HepG2 (cell line): Measurements from ENCODE around the gene ZNF485. TPM values are rescaled to one million over a fixed set of nuclear protein-coding genes. Genes with fewer than 3 reads are reported as not detected.

Source experiments
- BHLHE40 ChIP-seq: IDR thresholded peaks from 2 replicates; pipeline ENCODE4 v1.6.1; 2011; ENCODE audit warnings: low read length, improper control_type of control experiment
- BRD4 ChIP-seq: sonication (generic); formaldehyde crosslinking; IDR thresholded peaks from 2 replicates; pipeline ENCODE4 v1.4.0; 2020; ENCODE audit warnings: missing genetic modification reagents
- CSRNP1 ChIP-seq: sonication (generic); formaldehyde crosslinking; IDR thresholded peaks from 2 replicates; pipeline ENCODE4 v1.8.1; 2023; ENCODE audit warnings: mild to moderate bottlenecking, missing genetic modification reagents
- GLMP ChIP-seq: sonication (generic); formaldehyde crosslinking; IDR thresholded peaks from 2 replicates; pipeline ENCODE4 v1.9.0; 2021; ENCODE audit warnings: missing genetic modification reagents, mild to moderate bottlenecking, borderline replicate concordance
- HCFC1 ChIP-seq: fragments of 150-350 bp; IDR thresholded peaks from 2 replicates; pipeline ENCODE4 v1.6.1; 2014; ENCODE audit warnings: low read depth, low read length
- HNF4A ChIP-seq: sonication (generic); formaldehyde crosslinking; IDR thresholded peaks from 2 replicates; pipeline ENCODE4 v1.4.0; 2020; ENCODE audit warnings: missing genetic modification reagents
- HOXA9 ChIP-seq: sonication (generic); formaldehyde crosslinking; IDR thresholded peaks from 2 replicates; pipeline ENCODE4 v1.8.1; 2022; ENCODE audit warnings: missing genetic modification reagents, mild to moderate bottlenecking, moderate library complexity, borderline replicate concordance
- ISX ChIP-seq: sonication (generic); formaldehyde crosslinking; conservative IDR thresholded peaks from 2 replicates; pipeline ENCODE4 v1.5.0; 2020; ENCODE audit warnings: missing genetic modification reagents
- KLF16 ChIP-seq, 2 experiments: sonication (generic) in 1 of 2; formaldehyde crosslinking in 1 of 2; IDR thresholded peaks; 2 replicates each; pipeline versions ENCODE4 v1.6.1 to v1.8.0; 2016 to 2023; ENCODE audit warnings: missing genetic modification reagents in 2 of 2, missing compliant biosample characterization in 1 of 2
- KLF9 ChIP-seq: IDR thresholded peaks from 2 replicates; pipeline ENCODE4 v1.6.1; 2016; ENCODE audit warnings: low read depth
- MBD4 ChIP-seq: IDR thresholded peaks from 2 replicates; pipeline ENCODE4 v1.6.1; 2012; ENCODE audit warnings: low read length, inconsistent platforms, borderline replicate concordance
- MTF2 ChIP-seq: sonication (generic); formaldehyde crosslinking; IDR thresholded peaks from 2 replicates; pipeline ENCODE4 v1.5.0; 2020; ENCODE audit warnings: missing genetic modification reagents, borderline replicate concordance
- NAIF1 ChIP-seq: sonication (generic); formaldehyde crosslinking; IDR thresholded peaks from 2 replicates; pipeline ENCODE4 v1.5.0; 2020; ENCODE audit warnings: mild to moderate bottlenecking, missing genetic modification reagents, borderline replicate concordance
- PBX2 ChIP-seq: IDR thresholded peaks from 2 replicates; pipeline ENCODE4 v1.6.1; 2016; ENCODE audit warnings: control low read depth
- POLR2A ChIP-seq, 2 experiments: IDR thresholded peaks; 2 replicates each; pipeline ENCODE4 v1.6.1; 2011; ENCODE audit warnings: low read depth in 2 of 2, low read length in 2 of 2, mild to moderate bottlenecking in 1 of 2, moderate library complexity in 1 of 2; ENCODE audit not compliant: insufficient read depth in 1 of 2
- RBFOX2 ChIP-seq: fragments of 200-400 bp; formaldehyde crosslinking; IDR thresholded peaks from 2 replicates; pipeline ENCODE4 v1.6.1; 2017; ENCODE audit warnings: low read depth, mild to moderate bottlenecking, low read length
- SNAI1 ChIP-seq: sonication (generic); formaldehyde crosslinking; IDR thresholded peaks from 2 replicates; pipeline ENCODE4 v1.5.0; 2020; ENCODE audit warnings: mild to moderate bottlenecking, missing genetic modification reagents, borderline replicate concordance
- SNAPC5 ChIP-seq: sonication (generic); formaldehyde crosslinking; IDR thresholded peaks from 2 replicates; pipeline ENCODE4 v1.8.1; 2023; ENCODE audit warnings: mild to moderate bottlenecking, missing genetic modification reagents, borderline replicate concordance
- XBP1 ChIP-seq: sonication (generic); formaldehyde crosslinking; IDR thresholded peaks from 2 replicates; pipeline ENCODE4 v1.5.0; 2020; ENCODE audit warnings: missing genetic modification reagents
- ZMYM2 ChIP-seq: sonication (generic); formaldehyde crosslinking; IDR thresholded peaks from 2 replicates; pipeline ENCODE4 v1.8.0; 2022; ENCODE audit warnings: mild to moderate bottlenecking, missing genetic modification reagents
- ZNF274 ChIP-seq: sonication (generic); formaldehyde crosslinking; IDR thresholded peaks from 2 replicates; pipeline ENCODE4 v1.5.1; 2020; ENCODE audit warnings: mild to moderate bottlenecking, missing genetic modification reagents
- ZNF414 ChIP-seq: sonication (generic); formaldehyde crosslinking; IDR thresholded peaks from 2 replicates; pipeline ENCODE4 v1.5.0; 2020; ENCODE audit warnings: missing genetic modification reagents
- ZNF432 ChIP-seq: sonication (generic); formaldehyde crosslinking; IDR thresholded peaks from 2 replicates; pipeline ENCODE4 v1.5.0; 2020; ENCODE audit warnings: missing genetic modification reagents, mild to moderate bottlenecking, borderline replicate concordance
- ZNF484 ChIP-seq: sonication (generic); formaldehyde crosslinking; IDR thresholded peaks from 2 replicates; pipeline ENCODE4 v1.5.1; 2020; ENCODE audit warnings: mild to moderate bottlenecking, low read depth, missing genetic modification reagents, borderline replicate concordance
- ZNF543 ChIP-seq: sonication (generic); formaldehyde crosslinking; IDR thresholded peaks from 2 replicates; pipeline ENCODE4 v1.4.0; 2020; ENCODE audit warnings: mild to moderate bottlenecking, missing genetic modification reagents
- ZNF564 ChIP-seq: sonication (generic); formaldehyde crosslinking; IDR thresholded peaks from 2 replicates; pipeline ENCODE4 v1.8.1; 2023; ENCODE audit warnings: mild to moderate bottlenecking, missing genetic modification reagents
- ZNF841 ChIP-seq: sonication (generic); formaldehyde crosslinking; IDR thresholded peaks from 2 replicates; pipeline ENCODE4 v1.8.1; 2023; ENCODE audit warnings: missing genetic modification reagents, borderline replicate concordance
- polyA plus RNA-seq, 8 experiments: library from polyadenylated mRNA; depleted of rRNA in 3 of 8; stranded (reverse) in 7 of 8; unstranded in 1 of 8; fragments of >200 nt; fragmentation: Illumina TruSeq in 4 of 8; extraction: Trizol in 4 of 8; gene quantifications; 2 replicates each; pipeline versions ENCODE4 v1.2.1 to v1.2.3, GENCODE V29; 2011 to 2016; ENCODE audit warnings: low read depth in 4 of 8, missing spikeins in 1 of 8, mixed read lengths in 1 of 8; ENCODE audit not compliant: insufficient read depth in 1 of 8
- total RNA-seq, 5 experiments: library from RNA; depleted of rRNA; stranded (reverse); fragments of >200 nt; fragmentation: Illumina TruSeq; extraction: Trizol; gene quantifications; 2 replicates each; pipeline ENCODE4 v1.2.3, GENCODE V29; 2016; ENCODE audit warnings: low read depth in 1 of 5

The ZNF485 gene
- total and polyA plus RNA-seq, 2 of the 13 experiments (the other 11 are each of a cell fraction or from before 2014, with no cell fraction given), result 1.4 to 3.3 TPM

GRCh38 chr10:43606323-43607198, at the start of gene ZNF485 (continued):
- TF ChIP-seq MTF2 (CRISPR knock-in tag), result no peak
- peak; percentile 22; the same call in 1 of the 2 replicates for TF ChIP-seq HOXA9
- TF ChIP-seq ISX (CRISPR knock-in tag), result 0 out of 2 replicates have a peak, but pooled peaks have one; percentile 44
- TF ChIP-seq CSRNP1, result no peak
- TF ChIP-seq KLF16 (CRISPR knock-in tag; IDR thresholded peaks at IDR 0.05), result no peak
- no peak for TF ChIP-seq ZNF841 (CRISPR knock-in tag)
- no peak for TF ChIP-seq ZNF484 (CRISPR knock-in tag)
- peak; percentile 78 for TF ChIP-seq HCFC1
- TF ChIP-seq ZNF432 (CRISPR knock-in tag), result no peak
- no peak for TF ChIP-seq SNAI1 (CRISPR knock-in tag)
- peak; percentile 53 to 89; a peak in 3 of 4 replicates for TF ChIP-seq POLR2A (IDR thresholded peaks at IDR 0.05; ENCODE audit: insufficient read depth in 1 of 2, low read depth in 2 of 2, low read length in 2 of 2)
- TF ChIP-seq GLMP (CRISPR knock-in tag), result no peak
- TF ChIP-seq BHLHE40, result no peak
- no peak for TF ChIP-seq NAIF1 (CRISPR knock-in tag)
- TF ChIP-seq ZNF274 (CRISPR knock-in tag), result 0 out of 2 replicates have a peak, but pooled peaks have one; percentile 22
- TF ChIP-seq HNF4A, result no peak
- no peak for TF ChIP-seq XBP1 (CRISPR knock-in tag)
- peak; percentile 86 for TF ChIP-seq RBFOX2
- TF ChIP-seq ZMYM2 (CRISPR knock-in tag), result no peak
- TF ChIP-seq ZNF564 (CRISPR knock-in tag), result no peak
- no peak for TF ChIP-seq KLF9 (CRISPR knock-in tag)
- TF ChIP-seq ZNF543 (CRISPR knock-in tag), result 0 out of 2 replicates have a peak, but pooled peaks have one; percentile 35
- TF ChIP-seq BRD4 (CRISPR knock-in tag), result no peak
- TF ChIP-seq SNAPC5 (CRISPR knock-in tag), result no peak
- no peak for TF ChIP-seq ZNF414 (CRISPR knock-in tag)
- TF ChIP-seq MBD4, result no peak
- TF ChIP-seq PBX2 (CRISPR knock-in tag), result no peak
